Liver (tissue), 2 donors: ENCODE data around the gene DHX40.

Experiments used
- EGR1 ChIP-seq, 2 donors: IDR thresholded peaks; 2 replicates each; pipeline ENCODE4 v1.6.1; 2016 to 2018; ENCODE audit warnings: antibody characterized with exemption in 2 of 2, low read depth in 2 of 2
- TAF1 ChIP-seq: conservative IDR thresholded peaks from 2 replicates; pipeline ENCODE4 v1.6.1; 2016; ENCODE audit warnings: antibody characterized with exemption, mild to moderate bottlenecking
- donor health status: healthy.

GRCh38 chr17:59621771-59622170, 56.4 kb downstream of the DHX40 start:
- TF ChIP-seq EGR1 (IDR thresholded peaks at IDR 0.05; ENCODE audit: low read depth in 2 of 2) (no peak), TAF1 (no peak)
